Peyer's patch (tissue), 4 donors: ENCODE data around the gene GFRA4. TPM values are rescaled to one million over a fixed set of nuclear protein-coding genes. Genes with fewer than 3 reads are reported as not detected.

Experiments
- DNase-seq, 3 donors: peaks; one replicate each; pipeline ENCODE4 v3.0.0-alpha.2; 2017 to 2019
- H3K27ac ChIP-seq, 4 donors: fragments of 200-600 bp; sonication (generic); one replicate each; pipeline ENCODE4 v1.5.1; 2016 to 2019
- H3K27me3 ChIP-seq, 2 donors: fragments of 200-600 bp; sonication (generic); one replicate each; pipeline ENCODE4 v1.5.1; 2019
- H3K36me3 ChIP-seq, 3 donors: fragments of 200-600 bp; sonication (generic); one replicate each; pipeline ENCODE4 v1.5.1; 2016 to 2019
- H3K4me1 ChIP-seq, 4 donors: fragments of 200-600 bp; sonication (generic); one replicate each; pipeline ENCODE4 v1.5.1; 2016 to 2019
- H3K4me3 ChIP-seq, 4 donors: fragments of 200-600 bp; sonication (generic); 1 replicate in 3 of 4; 2 replicates in 1 of 4; pipeline ENCODE4 v1.5.1; 2016 to 2019; ENCODE audit warnings: mild to moderate bottlenecking in 1 of 4
- H3K9me3 ChIP-seq, 4 donors: fragments of 200-600 bp; sonication (generic); one replicate each; pipeline ENCODE4 v1.5.1; 2016 to 2019; ENCODE audit warnings: mild to moderate bottlenecking in 1 of 4
- CTCF ChIP-seq, 6 experiments: fragments of 450-650 bp in 4 of 6; fragments of 200-600 bp in 2 of 6; sonication (generic) in 1 of 6; IDR thresholded peaks; one replicate each; pipeline ENCODE4 v1.5.1; 2017 to 2019; ENCODE audit warnings: antibody characterized with exemption in 6 of 6, mild to moderate bottlenecking in 3 of 6, moderate library complexity in 1 of 6
- POLR2A ChIP-seq, 2 donors: fragments of 450-650 bp; IDR thresholded peaks; one replicate each; pipeline ENCODE4 v1.5.1; 2017; ENCODE audit warnings: antibody characterized with exemption in 2 of 2, mild to moderate bottlenecking in 2 of 2, moderate library complexity in 2 of 2
- total RNA-seq, 4 donors: library from RNA; depleted of rRNA; stranded (reverse); fragments of >200 nt; gene quantifications; one replicate each; pipeline ENCODE4 v1.1.0, GENCODE V29; 2016

The GFRA4 gene
- total RNA-seq, 4 donors from 2014 or later: not detected

GRCh38 chr20:3614466-3614865 is 48.7 kb downstream of the GFRA4 start:
- DNase-seq: no peak
- TF ChIP-seq POLR2A (IDR thresholded peaks at IDR 0.05) (no peak), CTCF (IDR thresholded peaks at IDR 0.05) (no peak)
- Histone ChIP-seq H3K27me3 (no peaks in the 10 kb centered on the region), H3K27ac (no peak overlapping the region), H3K36me3 (peaks cover 0 to 24% (median 0%) of the 10 kb centered on the region in 3 donors), H3K9me3 (no peaks in the 10 kb centered on the region), H3K4me1 (no peaks in the 10 kb centered on the region), H3K4me3 (no peak overlapping the region)

GRCh38 chr20:3613821-3614440 is 49.3 kb downstream of the GFRA4 start:
- peaks cover 0 to 19% (median 0%) of the 10 kb centered on the region in 3 donors for H3K36me3 ChIP-seq

GRCh38 chr20:3612795-3613572 is 50.2 kb downstream of the GFRA4 start:
- H3K4me3 ChIP-seq: no peak overlapping the region
- H3K4me1 ChIP-seq: no peaks in the 10 kb centered on the region
- no peak for DNase-seq
- H3K36me3 ChIP-seq: peaks cover 0 to 18% (median 0%) of the 10 kb centered on the region in 3 donors
- H3K27me3 ChIP-seq: no peaks in the 10 kb centered on the region
- TF ChIP-seq POLR2A (IDR thresholded peaks at IDR 0.05): no peak
- TF ChIP-seq CTCF (IDR thresholded peaks at IDR 0.05): no peak
- no peak overlapping the region for H3K27ac ChIP-seq
- no peaks in the 10 kb centered on the region for H3K9me3 ChIP-seq

More at GRCh38 chr20:3613821-3614440, 49.3 kb downstream of the GFRA4 start:
- Histone ChIP-seq H3K4me1 (no peaks in the 10 kb centered on the region), H3K27me3 (no peaks in the 10 kb centered on the region), H3K9me3 (no peaks in the 10 kb centered on the region), H3K4me3 (no peak overlapping the region), H3K27ac (no peak overlapping the region)
- DNase-seq: no peak
- TF ChIP-seq CTCF (IDR thresholded peaks at IDR 0.05) (no peak), POLR2A (IDR thresholded peaks at IDR 0.05) (no peak)

GRCh38 chr20:3611901-3612300 is 51.3 kb downstream of the GFRA4 start:
- Histone ChIP-seq H3K36me3 (peaks cover 0 to 15% (median 0%) of the 10 kb centered on the region in 3 donors), H3K27me3 (no peaks in the 10 kb centered on the region), H3K4me1 (no peaks in the 10 kb centered on the region), H3K27ac (no peak overlapping the region), H3K9me3 (no peaks in the 10 kb centered on the region), H3K4me3 (no peak overlapping the region)
- TF ChIP-seq POLR2A (IDR thresholded peaks at IDR 0.05) (no peak), CTCF (IDR thresholded peaks at IDR 0.05) (no peak)
- no peak for DNase-seq

Other genes starting within 250 kb of the GFRA4 start
- 10 to 100 TPM; 14.9 to 99.5 (median 54.9) TPM for gene ATRN, start 192.4 kb downstream of the GFRA4 start, total RNA-seq
- 100 to 1,000 TPM in 1 of 4 donors, 10 to 100 TPM in 2, 1 to 10 TPM in 1; 5.6 to 175 (median 23.3) TPM for gene ADAM33, start 18.6 kb upstream of the GFRA4 start, total RNA-seq
- 10 to 100 TPM in 2 of 4 donors, 1 to 10 TPM in 2; 2.3 to 10.7 (median 7.8) TPM for gene SIGLEC1, start 49.2 kb upstream of the GFRA4 start, total RNA-seq
- 1 to 10 TPM; 1.2 to 4.3 (median 2.3) TPM for gene HSPA12B, start 69.3 kb upstream of the GFRA4 start, total RNA-seq
- 10 to 100 TPM in 2 of 4 donors, 1 to 10 TPM in 2; 7.4 to 13.2 (median 10.2) TPM for gene ADISSP, start 104.4 kb upstream of the GFRA4 start, total RNA-seq
- not detected for gene SPEF1, start 118.0 kb upstream of the GFRA4 start, total RNA-seq
- gene CENPB, start 123.3 kb upstream of the GFRA4 start, total RNA-seq: 10 to 100 TPM; 39.8 to 61.9 (median 47.0) TPM
- 100 to 1,000 TPM in 1 of 4 donors, 10 to 100 TPM in 3; 14.2 to 202 (median 34.1) TPM for gene CDC25B, start 132.9 kb upstream of the GFRA4 start, total RNA-seq
- gene AP5S1, start 157.1 kb upstream of the GFRA4 start, total RNA-seq: 10 to 100 TPM; 11.6 to 26.4 (median 22.5) TPM
- 10 to 100 TPM; 39.6 to 94.4 (median 69.7) TPM for gene MAVS, start 183.4 kb upstream of the GFRA4 start, total RNA-seq
- 10 to 100 TPM; 17.9 to 53.6 (median 43.2) TPM for gene PANK2, start 226.0 kb upstream of the GFRA4 start, total RNA-seq